Measurements from ENCODE around the gene ZNF397. TPM values are rescaled to one million over a fixed set of nuclear protein-coding genes. Genes with fewer than 3 reads are reported as not detected.
A peak's percentile ranks its signal among the peaks of the same experiment; 100 is the strongest.

The ZNF397 gene
- total and polyA plus RNA-seq, 5 donors, result 12.5 to 21.8 (median 19.3) TPM

- intact Hi-C loops (cut with DNase I), result no loop called here
- no peak for DNase-seq
- 92% methylated on average over 4 of the region's 4 CpGs for WGBS
These were observed 5.0 kb downstream of the ZNF397 start for GRCh38 chr18:35245719-35246317.

DNA sequence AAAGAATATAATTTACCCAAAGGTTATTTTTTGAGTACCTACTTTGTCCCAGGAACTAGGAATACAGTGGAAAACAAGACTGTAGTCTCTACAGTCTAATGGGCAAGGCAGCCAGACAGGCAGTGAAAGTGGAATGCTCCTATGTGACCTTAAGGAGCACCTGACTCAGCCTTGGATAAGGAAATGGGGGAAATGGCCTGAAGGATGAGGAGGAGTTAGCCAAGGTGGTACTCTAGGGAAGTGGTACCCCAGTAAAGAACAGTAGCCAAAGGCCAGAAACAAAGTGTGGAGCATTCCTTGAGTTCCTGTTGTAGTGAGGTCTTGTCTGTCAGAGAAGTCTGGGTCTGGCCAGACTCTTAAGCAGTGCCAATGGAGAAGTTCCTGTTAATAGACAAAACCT lies 6.0 kb downstream of the ZNF397 start:
- H3K4me3 ChIP-seq (ENCODE audit: low read length), result no peak overlapping the region
- H3K27ac ChIP-seq (ENCODE audit: low read length), result peak overlapping the region; percentile 45
- ATAC-seq (no peak), DNase-seq (no peak)
- H3K27me3 ChIP-seq (ENCODE audit: control insufficient read depth, insufficient read depth), result no peaks in the 10 kb centered on the region
- H3K9me3 ChIP-seq (ENCODE audit: control insufficient read depth, low read length), result no peaks in the 10 kb centered on the region
- no peaks in the 10 kb centered on the region for H3K4me1 ChIP-seq (ENCODE audit: control insufficient read depth, insufficient read depth, low read length)
- intact Hi-C loops (cut with DNase I), result no loop called here

More at GRCh38 chr18:35245719-35246317, 5.0 kb downstream of the ZNF397 start:
- no peak overlapping the region for H3K27ac ChIP-seq (ENCODE audit: low read length)
- no peaks in the 10 kb centered on the region for H3K4me1 ChIP-seq (ENCODE audit: control insufficient read depth, insufficient read depth, low read length)
- no peaks in the 10 kb centered on the region for H3K9me3 ChIP-seq (ENCODE audit: control insufficient read depth, low read length)
- no peak for ATAC-seq
- H3K4me3 ChIP-seq (ENCODE audit: low read length), result no peak overlapping the region
- no peaks in the 10 kb centered on the region for H3K27me3 ChIP-seq (ENCODE audit: control insufficient read depth, insufficient read depth)

DNA sequence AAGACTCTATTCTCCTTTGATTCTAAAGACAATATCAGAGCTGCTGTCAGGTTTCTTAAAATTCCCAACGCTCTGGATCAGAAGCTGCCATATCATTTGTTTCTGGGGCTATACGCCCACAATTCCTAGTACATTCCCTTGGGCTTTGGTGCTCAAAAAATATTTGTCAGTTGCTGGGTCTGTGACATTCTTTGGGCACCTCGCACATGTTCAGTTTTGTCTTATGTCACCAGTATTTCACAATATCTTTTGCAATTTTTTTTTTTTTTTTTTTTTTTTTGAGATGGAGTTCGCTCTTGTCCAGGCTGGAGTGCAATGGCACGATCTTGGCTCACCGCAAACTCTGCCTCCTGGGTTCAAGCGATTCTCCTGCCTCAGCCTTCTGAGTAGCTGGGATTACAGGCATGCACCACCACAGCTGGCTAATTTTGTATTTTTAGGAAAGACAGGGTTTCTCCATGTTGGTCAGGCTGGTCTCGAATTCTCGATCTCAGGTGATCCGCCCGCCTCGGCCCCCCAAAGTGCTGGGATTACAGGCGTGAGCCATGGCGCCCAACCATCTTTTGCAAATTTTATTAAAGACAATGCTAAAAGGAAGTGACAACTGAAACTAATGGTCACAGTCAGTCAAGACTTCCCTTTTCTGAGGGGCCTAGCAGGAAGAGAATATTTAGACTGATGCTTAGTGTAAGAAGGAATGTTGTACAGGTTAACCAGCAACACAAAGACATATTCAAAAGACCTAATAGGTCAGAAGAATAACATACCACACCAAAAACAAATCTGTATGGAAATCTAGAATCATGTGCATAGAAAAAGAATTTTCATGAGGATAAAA lies 6.8 kb downstream of the ZNF397 start:
- 94% methylated on average over 14 of the region's 14 CpGs for WGBS
- Histone ChIP-seq H3K27me3 (ENCODE audit: control insufficient read depth, insufficient read depth) (no peaks in the 10 kb centered on the region), H3K27ac (ENCODE audit: low read length) (no peak overlapping the region), H3K4me1 (ENCODE audit: control insufficient read depth, insufficient read depth, low read length) (no peaks in the 10 kb centered on the region), H3K4me3 (ENCODE audit: low read length) (no peak overlapping the region), H3K9me3 (ENCODE audit: control insufficient read depth, low read length) (no peaks in the 10 kb centered on the region)
- ATAC-seq (no peak), DNase-seq (no peak)
- intact Hi-C loops (cut with DNase I), result no loop called here

DNA sequence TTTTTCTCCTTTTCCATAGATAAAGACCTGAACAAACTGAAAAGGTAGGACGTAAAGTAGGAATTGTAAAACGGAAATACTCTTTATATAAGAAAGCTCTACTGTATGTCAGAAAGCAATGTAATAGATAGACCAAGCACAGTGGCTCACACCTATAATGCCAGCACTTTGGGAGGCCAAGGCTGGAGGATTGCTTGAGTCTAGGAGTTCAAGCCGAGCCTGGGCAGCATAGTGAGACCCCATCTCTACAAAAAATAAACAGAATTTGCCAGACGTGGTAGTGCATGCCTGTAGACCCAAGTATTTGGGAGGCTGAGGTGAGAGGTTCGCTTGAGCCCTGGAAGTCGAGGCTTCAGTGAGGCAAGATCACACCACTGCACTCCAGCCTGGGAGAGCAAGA lies 7.6 kb downstream of the ZNF397 start:
- Histone ChIP-seq H3K4me3 (ENCODE audit: low read length) (no peak overlapping the region), H3K9me3 (ENCODE audit: control insufficient read depth, low read length) (no peaks in the 10 kb centered on the region), H3K4me1 (ENCODE audit: control insufficient read depth, insufficient read depth, low read length) (no peaks in the 10 kb centered on the region), H3K27me3 (ENCODE audit: control insufficient read depth, insufficient read depth) (no peaks in the 10 kb centered on the region), H3K27ac (ENCODE audit: low read length) (no peak overlapping the region)
- WGBS, result 95% methylated on average over 6 of the region's 6 CpGs
- ATAC-seq (no peak), DNase-seq (no peak)
- intact Hi-C loops (cut with DNase I), result no loop called here

DNA sequence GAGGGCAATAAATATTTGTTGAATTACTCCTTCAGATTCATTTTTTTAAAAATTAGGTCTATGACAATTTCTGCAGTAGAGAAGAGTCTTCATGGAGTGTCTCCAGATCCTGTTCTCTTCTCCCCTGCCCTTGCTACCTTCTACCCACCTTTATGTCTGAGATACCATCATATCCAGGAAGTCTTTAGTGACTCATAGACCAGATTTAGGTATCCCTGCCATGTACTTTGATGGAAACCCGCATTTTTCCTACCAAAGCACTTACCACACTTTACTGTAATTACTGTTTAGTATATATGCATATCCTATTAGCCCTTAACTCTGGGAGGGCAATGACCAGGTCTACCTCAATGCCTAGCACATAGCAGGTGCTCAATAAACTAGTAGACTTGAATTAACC lies 11.6 kb downstream of the ZNF397 start:
- no peak for ATAC-seq
- 99% methylated on average over 1 of the region's 1 CpG for WGBS
- Histone ChIP-seq H3K27me3 (ENCODE audit: control insufficient read depth, insufficient read depth) (no peaks in the 10 kb centered on the region), H3K27ac (ENCODE audit: low read length) (no peak overlapping the region), H3K4me1 (ENCODE audit: control insufficient read depth, insufficient read depth, low read length) (no peaks in the 10 kb centered on the region), H3K4me3 (ENCODE audit: low read length) (no peak overlapping the region), H3K9me3 (ENCODE audit: control insufficient read depth, low read length) (no peaks in the 10 kb centered on the region)
- no peak for DNase-seq
- intact Hi-C loops (cut with DNase I), result no loop called here

GRCh38 chr18:35253655-35254287 lies 12.9 kb downstream of the ZNF397 start:
- ATAC-seq (no peak), DNase-seq (no peak)
- 87% methylated on average over 4 of the region's 4 CpGs for WGBS
- H3K4me3 ChIP-seq (ENCODE audit: low read length), result no peak overlapping the region
- intact Hi-C loops (cut with DNase I), result no loop called here
- H3K27ac ChIP-seq (ENCODE audit: low read length), result no peak overlapping the region
- H3K9me3 ChIP-seq (ENCODE audit: control insufficient read depth, low read length), result no peaks in the 10 kb centered on the region
- no peaks in the 10 kb centered on the region for H3K4me1 ChIP-seq (ENCODE audit: control insufficient read depth, insufficient read depth, low read length)
- no peaks in the 10 kb centered on the region for H3K27me3 ChIP-seq (ENCODE audit: control insufficient read depth, insufficient read depth)

DNA sequence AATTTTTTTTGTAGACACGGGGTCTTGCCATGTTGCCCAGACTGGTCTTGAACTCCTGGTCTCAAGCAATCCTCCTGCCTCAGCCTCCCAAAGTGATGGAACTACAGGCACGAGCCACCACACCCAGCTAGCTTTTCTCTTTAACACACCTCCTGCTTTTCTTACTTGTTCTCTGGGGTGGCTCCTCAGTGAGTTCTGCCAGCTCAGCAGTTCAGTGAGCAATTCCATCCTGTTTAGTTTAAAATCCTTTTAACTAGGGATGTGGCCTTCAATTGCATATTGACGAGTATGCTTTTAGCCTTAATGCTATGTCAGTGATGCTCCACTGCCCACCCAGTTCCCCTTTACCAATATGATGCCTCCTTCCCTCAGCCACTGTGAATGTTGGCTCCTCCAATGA lies 16.1 kb downstream of the ZNF397 start:
- H3K4me3 ChIP-seq (ENCODE audit: low read length), result no peak overlapping the region

DNA sequence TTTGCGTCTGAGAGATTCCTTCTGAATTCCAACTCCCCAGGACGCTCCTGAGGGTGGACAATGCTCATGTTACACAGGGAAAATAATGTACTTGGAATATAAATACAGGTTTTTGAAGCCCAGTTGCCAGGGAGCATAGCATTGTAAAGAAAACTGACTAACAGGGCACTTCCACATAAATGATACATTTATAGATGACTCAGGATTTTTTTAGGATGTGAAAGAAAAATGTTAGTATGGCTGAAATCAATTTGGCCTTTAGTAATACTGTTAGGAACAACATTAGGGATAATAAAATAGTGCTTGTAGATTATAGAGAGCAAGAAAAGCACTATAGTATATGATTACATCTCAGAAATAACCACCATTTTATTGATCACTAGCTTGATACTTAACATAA lies 23.6 kb downstream of the ZNF397 start:
- intact Hi-C loops (cut with DNase I), result no loop called here
- ATAC-seq (no peak), DNase-seq (no peak)
- 92% methylated on average over 2 of the region's 2 CpGs for WGBS
- no peak overlapping the region for H3K27ac ChIP-seq (ENCODE audit: low read length)
- H3K9me3 ChIP-seq (ENCODE audit: control insufficient read depth, low read length), result no peaks in the 10 kb centered on the region
- no peaks in the 10 kb centered on the region for H3K4me1 ChIP-seq (ENCODE audit: control insufficient read depth, insufficient read depth, low read length)
- no peak overlapping the region for H3K4me3 ChIP-seq (ENCODE audit: low read length)
- H3K27me3 ChIP-seq (ENCODE audit: control insufficient read depth, insufficient read depth), result no peaks in the 10 kb centered on the region

More for the DNA sequence above, 16.1 kb downstream of the ZNF397 start:
- H3K4me1 ChIP-seq (ENCODE audit: control insufficient read depth, insufficient read depth, low read length), result no peaks in the 10 kb centered on the region
- 98% methylated on average over 3 of the region's 3 CpGs for WGBS
- ATAC-seq (no peak), DNase-seq (no peak)
- no peak overlapping the region for H3K27ac ChIP-seq (ENCODE audit: low read length)
- intact Hi-C loops (cut with DNase I), result no loop called here
- no peaks in the 10 kb centered on the region for H3K9me3 ChIP-seq (ENCODE audit: control insufficient read depth, low read length)
- H3K27me3 ChIP-seq (ENCODE audit: control insufficient read depth, insufficient read depth), result no peaks in the 10 kb centered on the region

DNA sequence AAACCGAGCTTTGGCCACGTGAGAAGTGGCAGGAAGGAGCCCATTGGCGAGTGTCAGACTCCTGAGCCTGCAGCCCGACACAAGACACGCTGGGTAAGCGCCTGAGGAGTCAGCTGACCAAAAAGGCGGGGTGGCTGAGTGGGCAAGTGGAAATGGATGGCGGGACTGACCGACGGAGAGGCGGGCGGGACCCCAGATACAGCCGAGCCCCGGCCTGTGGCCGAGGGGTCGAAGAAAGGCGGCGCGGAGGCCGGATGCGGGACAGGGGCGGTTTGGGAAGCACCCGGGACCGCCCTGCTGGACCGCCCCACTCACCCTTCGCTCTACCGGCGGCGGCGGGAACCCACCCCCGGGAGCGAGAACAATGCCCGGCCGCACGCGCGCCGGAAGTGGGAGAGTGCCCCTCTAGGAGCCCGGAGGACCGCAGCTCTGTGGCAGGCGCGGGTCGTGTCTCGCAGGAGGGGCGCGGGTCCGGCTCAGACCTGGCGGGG lies 26.4 kb downstream of the ZNF397 start:
- H3K27ac ChIP-seq (ENCODE audit: low read length), result peak overlapping the region; percentile 49
- no peaks in the 10 kb centered on the region for H3K27me3 ChIP-seq (ENCODE audit: control insufficient read depth, insufficient read depth)
- WGBS, result under 1% methylated on average over 48 of the region's 48 CpGs
- no peaks in the 10 kb centered on the region for H3K9me3 ChIP-seq (ENCODE audit: control insufficient read depth, low read length)
- peak; percentile 86 to 93 (median 93) for DNase-seq
- H3K4me1 ChIP-seq (ENCODE audit: control insufficient read depth, insufficient read depth, low read length), result no peaks in the 10 kb centered on the region
- peak; percentile 97 to 98 for ATAC-seq
- intact Hi-C loops (cut with DNase I), result no loop called here
- peak overlapping the region; percentile 56 for H3K4me3 ChIP-seq (ENCODE audit: low read length)

- intact Hi-C loops (cut with DNase I), result no loop called here
- ATAC-seq, result peak; percentile 14 to 23
- H3K27ac ChIP-seq (ENCODE audit: low read length), result no peak overlapping the region
These were observed 27.0 kb downstream of the ZNF397 start for GRCh38 chr18:35267809-35268208.

DNA sequence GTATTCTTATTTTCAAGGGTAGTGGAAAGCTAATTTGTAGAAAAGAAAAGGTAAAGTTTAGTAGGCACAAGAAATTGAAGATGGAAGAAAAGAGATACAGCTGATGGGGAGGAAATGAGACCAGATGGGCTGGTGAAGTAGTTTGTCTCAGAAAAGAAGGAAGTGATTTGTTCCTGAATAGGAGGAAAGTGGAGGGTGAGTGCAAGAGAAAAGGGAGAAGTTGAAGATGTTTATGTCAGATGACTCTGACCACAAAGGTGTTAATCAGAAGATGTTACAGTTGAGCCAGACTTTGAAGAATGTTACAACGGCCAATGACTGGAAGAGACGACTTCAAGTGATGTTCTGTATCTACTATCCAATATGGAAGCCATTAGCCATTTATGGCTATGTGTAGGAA lies 28.0 kb downstream of the ZNF397 start:
- Histone ChIP-seq H3K27ac (ENCODE audit: low read length) (no peak overlapping the region), H3K4me1 (ENCODE audit: control insufficient read depth, insufficient read depth, low read length) (no peaks in the 10 kb centered on the region), H3K9me3 (ENCODE audit: control insufficient read depth, low read length) (no peaks in the 10 kb centered on the region), H3K4me3 (ENCODE audit: low read length) (no peak overlapping the region), H3K27me3 (ENCODE audit: control insufficient read depth, insufficient read depth) (no peaks in the 10 kb centered on the region)
- intact Hi-C loops (cut with DNase I), result no loop called here
- WGBS, result 63% methylated on average over 2 of the region's 2 CpGs
- ATAC-seq (no peak), DNase-seq (no peak)

More at GRCh38 chr18:35267809-35268208, 27.0 kb downstream of the ZNF397 start:
- WGBS, result 44% methylated on average over 30 of the region's 30 CpGs
- H3K27me3 ChIP-seq (ENCODE audit: control insufficient read depth, insufficient read depth), result no peaks in the 10 kb centered on the region
- H3K9me3 ChIP-seq (ENCODE audit: control insufficient read depth, low read length), result no peaks in the 10 kb centered on the region
- H3K4me3 ChIP-seq (ENCODE audit: low read length), result peak overlapping the region; percentile 56
- DNase-seq, result peak; percentile 34 to 74 (median 71)
- H3K4me1 ChIP-seq (ENCODE audit: control insufficient read depth, insufficient read depth, low read length), result no peaks in the 10 kb centered on the region
